Thyroid gland (tissue), 4 donors: ENCODE results near the gene ACAP3.

Source experiments
- POLR2A ChIP-seq, 2 donors: fragments of 450-650 bp; IDR thresholded peaks; one replicate each; pipeline ENCODE4 v1.6.1; 2017; ENCODE audit warnings: antibody characterized with exemption in 2 of 2, mild to moderate bottlenecking in 2 of 2, moderate library complexity in 1 of 2
- TF ChIP-seq, protein P1 (sequence below), 6 experiments: fragments of 200-600 bp in 3 of 6; fragments of 450-650 bp in 3 of 6; sonication (generic) in 3 of 6; IDR thresholded peaks; one replicate each; pipeline ENCODE4 v1.5.1; 2016 to 2019; ENCODE audit warnings: antibody characterized with exemption in 6 of 6, mild to moderate bottlenecking in 2 of 6, inconsistent platforms in 1 of 6, moderate library complexity in 1 of 6

DNA sequence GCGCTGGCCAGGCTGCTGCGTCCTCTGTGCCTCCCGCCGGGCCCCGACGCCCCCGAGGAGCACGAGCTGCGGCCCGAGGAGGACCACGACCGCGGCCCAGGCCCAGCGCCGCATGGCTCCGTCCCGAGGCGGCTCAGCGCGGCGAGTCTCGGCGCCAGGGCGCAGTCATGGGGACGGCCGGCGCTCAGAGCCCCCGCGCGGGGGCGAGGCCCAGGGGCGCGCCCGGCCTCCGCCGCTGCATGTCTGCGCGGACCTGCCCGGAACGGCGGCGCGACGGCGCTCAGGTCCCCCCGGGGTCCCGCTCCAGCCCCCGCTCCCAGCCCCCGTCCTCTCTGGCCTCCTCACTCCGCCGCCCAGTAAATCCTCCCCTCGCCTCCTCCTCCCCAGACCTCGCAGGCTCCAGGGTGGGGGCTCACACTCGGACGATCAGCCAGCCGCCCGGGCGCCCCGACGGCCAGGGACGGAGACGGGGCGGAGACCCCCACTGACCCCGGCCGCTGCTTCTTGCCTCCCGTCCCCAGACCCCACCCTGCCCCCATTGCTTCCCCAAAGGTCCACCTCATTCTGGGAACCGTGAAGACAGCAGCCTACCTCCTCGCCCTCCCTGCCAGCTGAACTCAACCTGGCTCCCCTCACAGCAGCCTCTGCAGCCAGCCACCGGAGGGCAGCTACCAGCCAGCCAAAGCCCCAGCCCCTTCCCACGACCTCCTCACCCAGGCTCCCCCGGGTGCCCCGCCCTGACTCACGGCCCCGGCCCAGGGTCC, 61.0 kb downstream of the ACAP3 start, which contains the start of gene C1QTNF12:
- TF ChIP-seq, protein P1, sequence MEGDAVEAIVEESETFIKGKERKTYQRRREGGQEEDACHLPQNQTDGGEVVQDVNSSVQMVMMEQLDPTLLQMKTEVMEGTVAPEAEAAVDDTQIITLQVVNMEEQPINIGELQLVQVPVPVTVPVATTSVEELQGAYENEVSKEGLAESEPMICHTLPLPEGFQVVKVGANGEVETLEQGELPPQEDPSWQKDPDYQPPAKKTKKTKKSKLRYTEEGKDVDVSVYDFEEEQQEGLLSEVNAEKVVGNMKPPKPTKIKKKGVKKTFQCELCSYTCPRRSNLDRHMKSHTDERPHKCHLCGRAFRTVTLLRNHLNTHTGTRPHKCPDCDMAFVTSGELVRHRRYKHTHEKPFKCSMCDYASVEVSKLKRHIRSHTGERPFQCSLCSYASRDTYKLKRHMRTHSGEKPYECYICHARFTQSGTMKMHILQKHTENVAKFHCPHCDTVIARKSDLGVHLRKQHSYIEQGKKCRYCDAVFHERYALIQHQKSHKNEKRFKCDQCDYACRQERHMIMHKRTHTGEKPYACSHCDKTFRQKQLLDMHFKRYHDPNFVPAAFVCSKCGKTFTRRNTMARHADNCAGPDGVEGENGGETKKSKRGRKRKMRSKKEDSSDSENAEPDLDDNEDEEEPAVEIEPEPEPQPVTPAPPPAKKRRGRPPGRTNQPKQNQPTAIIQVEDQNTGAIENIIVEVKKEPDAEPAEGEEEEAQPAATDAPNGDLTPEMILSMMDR (IDR thresholded peaks at IDR 0.05): no peak
- no peak for TF ChIP-seq POLR2A (IDR thresholded peaks at IDR 0.05)
